NCI-H748 (cell line): ENCODE measurements around the gene NLRC3.
"Not testable (repeated sequence)": the region's sequence is repeated elsewhere in the genome, so short reads cannot be mapped to it uniquely, and the experiment has no call there.

ENCODE experiments used
- DNase-seq: peaks from one replicate; lab custom pipeline; 2025; ENCODE audit not compliant: unreplicated experiment; lab: John Stamatoyannopoulos, UW

Gene NLRC3, protein sequence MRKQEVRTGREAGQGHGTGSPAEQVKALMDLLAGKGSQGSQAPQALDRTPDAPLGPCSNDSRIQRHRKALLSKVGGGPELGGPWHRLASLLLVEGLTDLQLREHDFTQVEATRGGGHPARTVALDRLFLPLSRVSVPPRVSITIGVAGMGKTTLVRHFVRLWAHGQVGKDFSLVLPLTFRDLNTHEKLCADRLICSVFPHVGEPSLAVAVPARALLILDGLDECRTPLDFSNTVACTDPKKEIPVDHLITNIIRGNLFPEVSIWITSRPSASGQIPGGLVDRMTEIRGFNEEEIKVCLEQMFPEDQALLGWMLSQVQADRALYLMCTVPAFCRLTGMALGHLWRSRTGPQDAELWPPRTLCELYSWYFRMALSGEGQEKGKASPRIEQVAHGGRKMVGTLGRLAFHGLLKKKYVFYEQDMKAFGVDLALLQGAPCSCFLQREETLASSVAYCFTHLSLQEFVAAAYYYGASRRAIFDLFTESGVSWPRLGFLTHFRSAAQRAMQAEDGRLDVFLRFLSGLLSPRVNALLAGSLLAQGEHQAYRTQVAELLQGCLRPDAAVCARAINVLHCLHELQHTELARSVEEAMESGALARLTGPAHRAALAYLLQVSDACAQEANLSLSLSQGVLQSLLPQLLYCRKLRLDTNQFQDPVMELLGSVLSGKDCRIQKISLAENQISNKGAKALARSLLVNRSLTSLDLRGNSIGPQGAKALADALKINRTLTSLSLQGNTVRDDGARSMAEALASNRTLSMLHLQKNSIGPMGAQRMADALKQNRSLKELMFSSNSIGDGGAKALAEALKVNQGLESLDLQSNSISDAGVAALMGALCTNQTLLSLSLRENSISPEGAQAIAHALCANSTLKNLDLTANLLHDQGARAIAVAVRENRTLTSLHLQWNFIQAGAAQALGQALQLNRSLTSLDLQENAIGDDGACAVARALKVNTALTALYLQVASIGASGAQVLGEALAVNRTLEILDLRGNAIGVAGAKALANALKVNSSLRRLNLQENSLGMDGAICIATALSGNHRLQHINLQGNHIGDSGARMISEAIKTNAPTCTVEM

GRCh38 chr16:3577302-3577752 is at the start of gene NLRC3:
Gene NLRC3, minus strand, starts transcription at chr16:3577403. Its CDS starts 12,367 bp downstream, at chr16:3565036.
- DNase-seq: no peak

- no peak for DNase-seq
These were observed 48.9 kb upstream of the NLRC3 start for GRCh38 chr16:3625911-3626732.

DNA sequence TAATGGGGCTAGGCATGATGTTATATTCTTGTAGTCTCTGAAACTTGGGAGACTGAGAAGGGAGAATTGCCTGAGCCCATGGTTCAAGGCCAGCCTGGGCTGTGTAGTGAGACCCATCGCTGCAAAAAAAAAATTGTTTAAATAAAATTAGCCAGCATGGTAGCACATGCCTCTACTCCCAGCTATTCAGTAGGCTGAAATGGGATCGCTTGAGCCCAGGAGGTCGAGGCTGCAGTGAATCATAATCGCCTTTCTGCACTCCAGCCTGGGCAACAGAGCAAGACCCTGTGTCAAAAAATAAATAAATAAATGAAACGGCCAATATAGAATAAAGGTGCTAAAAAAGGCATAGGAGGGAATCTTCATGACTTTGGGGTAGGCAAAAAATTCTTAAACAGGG is 48.1 kb upstream of the NLRC3 start:
- no peak for DNase-seq

DNA sequence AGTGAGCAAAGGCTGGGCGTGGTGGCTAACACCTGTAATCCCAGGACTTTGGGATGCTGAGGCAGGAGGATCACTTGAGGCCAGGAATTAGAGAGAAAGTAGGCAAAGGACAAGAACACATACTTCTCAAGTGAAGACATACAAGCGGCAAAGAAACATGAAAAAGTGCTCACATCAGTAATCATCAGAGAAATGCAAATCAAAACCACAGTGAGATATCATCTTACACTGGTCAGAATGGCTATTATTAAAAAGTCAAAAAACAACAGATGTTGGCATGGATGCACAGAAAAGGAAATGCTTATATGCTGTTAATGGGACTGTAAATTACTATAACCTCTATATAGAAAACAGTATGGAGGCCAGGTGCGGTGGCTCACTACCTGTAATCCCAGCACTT is 46.4 kb upstream of the NLRC3 start:
- DNase-seq: no peak

- no peak for DNase-seq
These were observed 41.6 kb upstream of the NLRC3 start for GRCh38 chr16:3618769-3619141.

DNA sequence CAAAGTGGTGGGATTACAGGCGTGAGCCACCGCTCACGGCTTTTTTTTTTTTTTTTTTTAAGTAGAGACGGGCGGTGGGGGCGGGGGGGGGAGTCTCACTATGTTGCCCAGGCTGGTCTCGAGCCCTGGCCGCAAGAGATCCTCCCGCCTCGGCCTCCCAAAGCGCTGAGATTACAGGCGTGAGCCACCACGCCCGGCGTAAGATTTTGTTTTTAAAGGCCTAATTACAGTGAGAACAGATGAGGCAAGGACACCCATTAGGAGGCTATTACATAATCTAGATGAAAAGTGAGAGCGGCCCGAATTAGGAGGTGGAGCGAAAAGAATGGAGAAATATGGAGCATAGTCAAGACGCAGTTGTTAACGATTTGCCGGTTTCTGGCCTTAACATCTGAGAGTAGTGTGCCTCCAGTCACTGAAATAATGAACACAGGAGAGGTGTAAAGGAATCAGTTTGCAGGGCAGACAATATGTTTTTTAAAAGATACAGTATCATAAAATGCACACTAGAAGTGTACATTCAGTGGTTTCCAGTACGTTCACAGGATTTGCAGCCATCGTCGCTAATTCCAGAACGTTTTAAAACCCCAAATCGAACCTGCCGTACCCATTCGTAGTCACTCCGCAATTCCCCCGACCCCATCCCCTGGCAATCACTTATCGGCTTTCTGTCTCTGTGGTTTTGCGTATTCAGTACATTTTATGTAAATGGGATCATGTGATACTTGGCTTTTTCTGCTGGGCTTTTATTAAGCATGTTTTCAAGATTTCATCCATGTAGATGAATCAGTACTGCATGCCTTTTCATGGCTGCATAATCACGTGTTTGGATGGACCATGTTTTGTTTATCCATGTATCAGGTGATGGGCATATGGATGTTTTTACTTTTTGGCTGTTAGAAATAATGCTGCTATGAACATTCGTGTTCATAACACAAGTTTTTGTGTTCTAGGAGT is 35.6 kb upstream of the NLRC3 start:
- no peak for DNase-seq

DNA sequence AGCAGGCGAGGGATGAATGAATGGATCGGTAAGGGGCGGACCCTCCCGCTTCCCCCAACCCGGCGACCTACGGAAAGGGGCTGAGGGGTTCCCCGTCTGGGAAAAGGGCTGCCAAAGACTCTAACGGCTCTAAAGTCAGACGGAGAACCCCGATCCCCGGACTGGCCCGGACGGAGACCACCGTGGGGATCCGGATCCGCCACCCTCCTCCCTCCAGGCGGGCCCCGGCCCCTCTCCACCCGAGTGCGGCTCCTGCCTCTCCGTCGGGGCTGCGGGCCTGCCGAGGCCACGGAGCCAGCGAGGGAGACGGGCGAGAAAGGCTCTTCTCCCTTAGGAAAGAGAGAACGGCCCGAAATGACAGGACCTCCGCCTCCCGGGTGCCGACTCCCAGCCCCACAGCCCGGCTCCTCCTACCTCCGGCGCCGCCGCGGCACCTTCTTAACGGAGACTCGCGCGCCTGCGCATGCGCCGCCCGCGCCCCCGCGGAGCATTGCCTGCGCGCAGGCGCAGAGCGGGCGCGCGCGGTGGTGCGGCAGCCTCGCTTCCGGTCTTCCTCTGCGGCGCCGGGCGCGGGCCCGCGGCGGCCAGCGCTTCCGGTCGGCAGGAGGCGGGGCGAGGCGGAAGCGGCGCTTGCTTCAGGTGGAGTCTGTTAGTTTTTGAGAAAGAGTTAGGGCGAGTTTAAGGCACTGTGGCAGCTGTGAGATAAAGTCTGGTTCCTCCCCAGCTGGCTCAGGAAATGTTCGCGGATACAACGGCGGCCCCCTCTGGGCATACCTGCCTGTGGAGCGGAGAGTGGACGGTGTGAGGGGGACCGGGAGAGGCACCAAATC is 34.2 kb upstream of the NLRC3 start, which contains the start of gene SLX4:
TSS of gene SLX4 (minus strand) at position 461 of the 830 bp plus-strand sequence. CDS start 2,642 bp downstream, outside the sequence.
- peak; percentile 90 for DNase-seq

- DNase-seq: peak; percentile 38
These were observed 33.5 kb upstream of the NLRC3 start for GRCh38 chr16:3610698-3611145.

DNA sequence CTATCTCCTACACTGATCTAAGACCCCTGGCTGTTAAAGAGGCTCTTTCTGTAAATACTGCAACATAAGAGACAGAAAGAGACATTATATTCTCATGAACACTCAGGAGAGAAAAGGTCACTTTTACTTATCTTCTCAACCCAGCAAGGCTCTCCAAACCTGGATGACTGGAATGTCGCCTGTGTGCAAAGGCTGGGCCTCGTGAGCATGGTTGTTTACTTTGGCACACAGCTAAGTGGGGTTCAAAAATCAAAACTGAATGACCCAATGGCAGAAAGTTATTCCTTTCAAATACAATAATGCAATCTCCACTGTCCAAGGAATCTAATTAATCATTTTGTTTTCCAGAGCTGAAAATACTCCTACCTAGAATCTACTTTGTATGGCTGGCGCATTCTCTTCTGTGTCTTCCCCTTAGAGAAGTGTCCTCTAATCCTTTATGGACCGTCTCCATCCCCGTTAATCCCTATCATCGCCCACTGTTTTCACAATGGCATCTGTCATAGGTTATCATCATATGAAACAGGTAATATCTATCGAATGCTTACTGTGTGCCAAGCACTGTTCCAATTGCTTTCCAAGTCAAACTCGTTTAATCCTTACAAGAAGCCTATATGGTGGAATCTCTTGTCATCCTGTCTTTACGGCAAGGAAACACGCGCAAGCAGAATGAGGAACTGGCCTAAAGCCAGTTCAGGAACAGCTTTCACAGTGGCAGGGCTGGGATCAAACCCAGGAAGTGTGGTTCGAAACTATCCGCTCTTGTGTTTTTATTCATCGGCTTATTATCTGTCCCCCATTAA is 32.9 kb upstream of the NLRC3 start:
- DNase-seq: no peak

DNA sequence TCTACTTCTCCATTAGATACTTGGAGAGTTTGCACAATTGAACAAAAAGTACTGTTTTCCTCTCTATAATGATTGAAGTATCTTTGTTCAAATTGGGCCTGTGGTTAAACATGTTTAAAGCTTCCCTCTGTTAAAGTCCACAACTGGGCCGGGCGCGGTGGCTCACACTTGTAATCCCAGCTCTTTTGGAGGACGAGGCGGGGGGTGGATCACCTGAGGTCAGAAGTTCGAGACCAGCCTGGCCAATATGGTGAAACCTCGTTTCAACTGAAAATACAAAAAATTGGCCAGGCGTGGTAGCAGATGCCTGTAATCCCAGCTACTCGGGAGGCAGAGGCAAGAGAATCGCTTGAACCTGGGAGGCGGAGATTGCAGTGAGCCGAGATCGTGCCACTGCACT is 31.8 kb upstream of the NLRC3 start:
- DNase-seq: not testable (repeated sequence)

DNA sequence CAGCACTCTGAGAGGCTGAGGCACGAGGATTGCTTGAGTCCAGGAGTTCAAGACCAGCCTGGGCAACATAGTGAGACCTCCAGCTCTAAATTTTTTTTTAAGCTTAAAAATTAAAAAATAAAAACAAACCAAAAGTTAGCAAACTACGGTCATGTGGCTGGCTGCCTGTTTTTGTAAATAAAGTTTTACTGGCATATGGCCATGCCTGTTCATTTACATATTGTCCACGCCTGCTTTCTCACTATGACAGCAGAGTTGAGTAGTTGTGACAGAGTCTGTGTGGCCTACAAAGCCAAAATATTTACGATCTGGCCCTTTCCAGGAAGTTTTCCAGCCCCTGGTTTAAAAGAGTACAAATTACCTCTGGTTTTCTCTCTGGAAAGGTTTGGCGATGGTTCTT is 30.9 kb upstream of the NLRC3 start:
- DNase-seq: no peak

DNA sequence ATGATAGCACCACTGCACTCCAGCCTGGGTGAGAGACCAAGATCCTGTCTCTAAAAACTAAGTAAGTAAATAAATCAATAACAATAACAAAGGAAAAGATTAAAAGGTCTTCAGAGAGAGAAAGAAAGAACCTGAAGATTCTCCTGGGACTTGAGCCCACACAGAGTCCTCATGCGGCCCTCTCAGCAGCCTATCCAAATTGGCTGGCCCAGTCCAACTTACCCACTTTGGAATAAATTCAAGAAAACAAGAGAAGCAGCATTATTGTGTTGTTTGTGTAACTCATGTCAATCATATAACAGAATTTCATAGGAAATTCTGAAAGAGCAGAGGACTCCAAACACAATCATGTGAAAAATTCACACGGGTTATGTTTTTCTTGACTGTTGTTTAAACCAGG is 30.4 kb upstream of the NLRC3 start:
- no peak for DNase-seq

DNA sequence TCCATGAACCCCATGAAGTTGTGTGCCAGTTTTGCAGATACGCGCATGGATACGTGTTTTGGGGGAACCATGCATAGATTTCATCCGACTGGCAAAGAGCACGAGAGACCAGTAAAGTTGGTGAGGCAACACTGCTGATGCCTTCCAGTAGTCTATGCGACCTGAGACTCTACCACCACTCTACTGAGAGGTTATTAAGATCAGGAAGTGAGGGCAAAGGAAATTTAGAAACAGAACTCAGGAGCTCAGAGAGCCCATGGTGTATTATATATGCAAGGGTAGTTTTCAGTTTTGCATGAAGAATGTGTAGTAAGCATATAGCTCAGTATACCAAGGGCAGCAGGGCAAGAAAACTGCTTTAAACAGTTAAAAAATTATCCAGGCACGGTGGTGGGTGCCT is 30.0 kb upstream of the NLRC3 start:
- no peak for DNase-seq

DNA sequence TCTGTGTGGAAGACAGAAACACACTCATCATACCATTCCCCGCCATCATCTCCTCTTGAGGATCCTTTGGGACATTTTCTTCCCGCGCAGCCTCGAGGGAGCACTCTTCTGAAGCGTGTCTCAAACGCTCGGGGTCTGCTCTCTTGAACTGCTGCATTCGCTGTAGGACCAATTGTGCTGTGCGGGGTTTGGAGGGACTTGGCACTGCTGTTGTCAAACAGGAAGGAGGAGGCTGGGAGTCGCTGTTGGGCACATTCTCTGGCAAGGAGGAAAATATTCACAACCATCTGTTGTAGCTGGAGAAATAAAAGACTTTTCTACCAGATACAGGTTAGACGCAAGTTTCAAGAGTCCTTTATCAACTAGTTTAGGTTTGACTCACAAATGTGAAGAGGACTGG is 29.2 kb upstream of the NLRC3 start:
- DNase-seq: no peak

- DNase-seq: no peak
These were observed 25.1 kb upstream of the NLRC3 start for GRCh38 chr16:3602320-3602653.

DNA sequence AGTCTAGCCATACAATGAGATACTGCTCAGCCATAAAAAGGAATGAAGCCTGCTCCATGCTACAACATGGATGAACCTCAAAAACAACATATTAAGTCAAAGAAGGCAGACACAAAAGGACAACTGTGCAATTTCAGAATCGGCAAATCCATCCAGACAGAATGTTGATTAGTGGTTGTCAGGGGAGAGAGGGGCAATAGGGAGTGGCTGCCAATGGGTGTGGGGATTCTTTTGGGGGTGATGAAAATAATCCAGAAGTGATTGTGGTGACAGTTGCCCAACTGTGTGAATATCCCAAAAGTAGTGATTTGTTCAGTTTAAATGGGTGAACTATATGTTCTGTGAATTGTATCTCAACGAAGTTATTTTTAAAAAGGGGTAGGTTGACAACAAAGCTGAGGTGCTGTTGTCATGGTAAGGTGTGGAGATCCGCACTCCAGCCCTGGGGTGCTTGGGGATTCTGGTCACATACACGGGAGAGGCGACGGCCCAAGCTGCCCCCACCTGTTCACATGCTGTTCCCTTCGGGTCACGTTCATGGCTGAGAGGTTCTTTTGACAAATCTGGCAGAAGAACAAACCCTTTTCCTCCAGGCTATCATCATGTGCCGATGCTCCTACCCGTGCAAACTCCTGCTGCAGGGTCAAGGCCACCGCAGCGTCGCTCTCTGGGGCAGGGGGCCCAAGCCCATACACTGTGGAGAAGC is 24.6 kb upstream of the NLRC3 start:
- DNase-seq: no peak

DNA sequence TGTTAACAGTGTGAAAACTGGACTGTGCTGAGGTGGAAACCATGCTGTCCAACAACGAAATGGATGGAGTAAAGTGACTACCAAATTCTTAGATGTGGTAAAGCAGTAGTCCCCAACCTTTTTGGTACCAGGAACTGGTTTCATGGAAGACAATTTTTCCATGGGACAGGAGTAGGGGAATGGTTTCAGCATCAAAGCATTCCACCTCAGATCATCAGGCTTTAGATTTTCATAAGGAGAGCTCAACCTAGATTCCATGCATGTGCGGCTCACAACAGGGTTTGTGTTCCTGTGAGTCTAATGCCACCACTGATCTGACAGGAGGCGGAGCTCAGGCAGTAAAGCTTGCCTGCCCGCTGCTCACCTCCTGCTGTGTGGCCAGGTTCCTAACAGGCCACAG is 22.7 kb upstream of the NLRC3 start:
- DNase-seq: no peak
